ENCODE data around the gene MTRF1.

MTRF1 gene

DNA sequence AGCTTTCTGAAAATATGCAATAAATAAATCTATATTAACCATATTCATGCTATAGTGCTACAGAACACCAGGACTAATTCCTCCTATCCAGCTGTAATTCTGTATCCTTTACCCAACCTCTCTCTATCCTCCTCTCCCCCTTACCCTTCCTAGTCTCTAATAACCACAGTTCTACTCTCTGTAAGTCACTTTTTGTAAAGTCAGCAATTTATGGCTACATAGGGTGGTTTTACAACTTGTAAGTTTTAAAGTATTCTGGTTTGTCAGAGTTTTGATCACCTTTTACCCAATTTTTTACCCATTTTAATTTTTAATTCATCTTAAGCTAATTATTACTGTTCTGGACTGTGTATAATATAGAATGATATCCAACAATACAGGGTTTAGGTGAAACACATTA is 34.0 kb downstream of the MTRF1 start:
- TF ChIP-seq, protein P1, sequence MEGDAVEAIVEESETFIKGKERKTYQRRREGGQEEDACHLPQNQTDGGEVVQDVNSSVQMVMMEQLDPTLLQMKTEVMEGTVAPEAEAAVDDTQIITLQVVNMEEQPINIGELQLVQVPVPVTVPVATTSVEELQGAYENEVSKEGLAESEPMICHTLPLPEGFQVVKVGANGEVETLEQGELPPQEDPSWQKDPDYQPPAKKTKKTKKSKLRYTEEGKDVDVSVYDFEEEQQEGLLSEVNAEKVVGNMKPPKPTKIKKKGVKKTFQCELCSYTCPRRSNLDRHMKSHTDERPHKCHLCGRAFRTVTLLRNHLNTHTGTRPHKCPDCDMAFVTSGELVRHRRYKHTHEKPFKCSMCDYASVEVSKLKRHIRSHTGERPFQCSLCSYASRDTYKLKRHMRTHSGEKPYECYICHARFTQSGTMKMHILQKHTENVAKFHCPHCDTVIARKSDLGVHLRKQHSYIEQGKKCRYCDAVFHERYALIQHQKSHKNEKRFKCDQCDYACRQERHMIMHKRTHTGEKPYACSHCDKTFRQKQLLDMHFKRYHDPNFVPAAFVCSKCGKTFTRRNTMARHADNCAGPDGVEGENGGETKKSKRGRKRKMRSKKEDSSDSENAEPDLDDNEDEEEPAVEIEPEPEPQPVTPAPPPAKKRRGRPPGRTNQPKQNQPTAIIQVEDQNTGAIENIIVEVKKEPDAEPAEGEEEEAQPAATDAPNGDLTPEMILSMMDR (IDR thresholded peaks at IDR 0.05; ENCODE audit: low read depth, low read length, missing control alignments) = no peak
- DNase-seq (ENCODE audit: extremely low read depth, low read depth) = no peak
- no peak overlapping the region for H3K4me3 ChIP-seq (replicated peaks; ENCODE audit: low read depth, low read length)

DNA sequence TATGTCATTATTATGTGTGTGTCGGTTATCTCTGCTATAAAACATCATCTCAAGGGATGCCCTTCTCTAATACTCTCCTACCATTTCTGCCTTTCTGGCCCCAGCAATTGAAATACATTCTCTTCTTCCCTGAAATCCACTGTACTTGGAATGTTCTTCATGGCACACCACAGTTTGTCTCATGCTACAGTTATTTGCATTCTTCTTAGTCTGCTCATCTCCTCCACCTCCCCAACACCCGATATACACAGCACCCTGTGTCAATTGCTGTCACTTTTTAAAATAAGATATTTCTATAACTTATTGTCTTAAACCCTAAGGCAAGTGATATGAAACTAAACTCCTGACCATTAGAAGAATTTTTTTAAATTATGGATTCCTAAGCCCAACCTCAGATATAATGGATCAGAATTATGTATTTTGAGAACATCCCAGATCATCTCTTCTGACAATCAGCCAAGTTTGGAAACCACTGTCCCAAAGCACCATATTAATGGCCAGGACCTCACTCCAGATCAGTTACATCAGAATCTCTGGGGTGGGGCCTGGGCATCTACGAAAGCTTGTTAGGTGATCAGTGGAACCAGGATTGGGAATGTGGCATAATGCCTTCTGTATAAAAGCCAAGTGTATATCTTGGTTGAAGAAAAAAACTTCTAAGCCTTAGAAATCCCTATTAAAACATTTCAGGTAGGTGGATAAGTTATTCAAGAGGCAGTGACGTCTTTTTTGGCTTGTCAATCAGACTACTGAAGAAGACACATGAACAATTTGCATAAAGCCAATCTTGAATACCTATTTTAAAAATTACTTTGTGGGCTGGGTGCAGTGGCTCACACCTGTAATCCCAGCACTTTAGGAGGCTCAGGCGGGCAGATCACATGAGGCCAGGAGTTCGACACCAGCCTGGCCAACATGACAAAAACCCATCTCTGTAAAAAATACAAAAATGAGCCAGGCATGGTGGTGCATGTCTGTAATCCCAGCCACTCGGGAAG is 39.0 kb downstream of the MTRF1 start:
- no peak for DNase-seq (ENCODE audit: extremely low read depth, low read depth)
- TF ChIP-seq, protein P1 (IDR thresholded peaks at IDR 0.05; ENCODE audit: low read depth, low read length, missing control alignments) = no peak
- H3K4me3 ChIP-seq (replicated peaks; ENCODE audit: low read depth, low read length) = no peak overlapping the region

DNA sequence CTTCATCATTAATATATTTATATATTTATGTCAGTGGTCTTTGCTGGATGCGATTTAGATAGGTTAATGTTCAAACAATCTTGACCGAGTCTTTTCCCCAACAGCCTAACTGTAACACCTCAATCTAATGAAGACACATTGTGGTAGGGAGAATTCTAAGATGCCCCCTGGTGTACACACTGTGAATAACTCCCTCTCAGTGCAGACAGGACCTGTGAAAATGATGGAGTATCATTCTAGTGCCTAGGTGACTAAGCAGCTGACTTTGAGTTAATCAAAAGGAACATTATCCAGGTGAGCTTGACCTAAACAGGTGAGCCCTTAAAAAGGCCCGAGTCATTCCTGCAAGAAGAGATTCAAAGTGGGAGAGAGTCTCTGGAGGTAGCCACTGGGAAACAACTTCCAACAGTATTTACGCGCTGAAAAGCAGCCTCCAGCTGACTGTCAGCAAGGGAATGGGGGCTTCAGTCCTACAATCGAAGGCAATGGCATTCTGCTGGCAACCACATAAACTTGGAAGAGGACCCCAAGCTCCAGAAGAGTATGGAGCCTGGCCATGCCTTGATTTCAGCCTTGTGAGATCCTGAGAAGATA is 41.0 kb downstream of the MTRF1 start:
- TF ChIP-seq, protein P1 (IDR thresholded peaks at IDR 0.05; ENCODE audit: low read depth, low read length, missing control alignments) = peak; percentile 71
- DNase-seq (ENCODE audit: extremely low read depth, low read depth) = peak; percentile 42
- no peak overlapping the region for H3K4me3 ChIP-seq (replicated peaks; ENCODE audit: low read depth, low read length)

DNA sequence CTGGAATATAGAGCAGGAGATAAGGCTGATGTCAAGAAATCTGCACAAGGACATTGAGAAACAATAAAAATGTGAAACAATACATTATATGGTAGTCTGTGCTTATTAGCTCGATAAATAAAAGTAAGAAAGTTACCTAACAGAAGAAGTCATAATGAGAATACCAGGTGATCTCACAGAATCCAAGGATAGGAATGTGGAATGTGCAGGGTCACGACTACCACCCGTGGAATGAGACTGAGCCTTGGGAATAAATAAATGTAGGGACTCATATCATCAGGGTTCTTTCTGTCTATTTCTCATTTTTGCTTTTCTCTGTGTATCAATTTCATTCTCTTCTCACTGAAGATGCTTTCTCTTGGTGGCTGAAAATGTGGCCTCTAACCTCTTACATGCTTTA is 43.0 kb downstream of the MTRF1 start:
- no peak overlapping the region for H3K4me3 ChIP-seq (replicated peaks; ENCODE audit: low read depth, low read length)
- TF ChIP-seq, protein P1 (IDR thresholded peaks at IDR 0.05; ENCODE audit: low read depth, low read length, missing control alignments) = no peak
- no peak for DNase-seq (ENCODE audit: extremely low read depth, low read depth)

DNA sequence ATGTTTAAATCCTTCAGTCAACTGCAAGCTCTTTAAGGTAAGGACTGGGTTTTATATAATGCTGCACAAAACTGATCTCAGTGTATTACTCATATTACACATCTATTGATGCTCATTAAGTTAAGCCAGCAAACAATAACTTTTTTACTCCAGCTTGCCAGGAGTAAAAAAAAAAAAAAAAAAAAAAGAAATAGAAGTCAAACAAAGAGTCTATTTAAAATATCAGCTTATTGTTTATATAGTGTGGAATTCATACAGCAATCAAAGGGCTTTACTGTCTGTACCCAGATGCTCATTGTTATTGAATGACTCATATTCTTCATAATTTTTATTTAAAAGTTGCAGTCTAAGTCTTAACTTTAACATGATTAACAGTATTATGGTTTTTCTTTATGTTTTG is 47.2 kb downstream of the MTRF1 start:
- TF ChIP-seq, protein P1 (IDR thresholded peaks at IDR 0.05; ENCODE audit: low read depth, low read length, missing control alignments) = no peak
- no peak for DNase-seq (ENCODE audit: extremely low read depth, low read depth)
- H3K4me3 ChIP-seq (replicated peaks; ENCODE audit: low read depth, low read length) = no peak overlapping the region

DNA sequence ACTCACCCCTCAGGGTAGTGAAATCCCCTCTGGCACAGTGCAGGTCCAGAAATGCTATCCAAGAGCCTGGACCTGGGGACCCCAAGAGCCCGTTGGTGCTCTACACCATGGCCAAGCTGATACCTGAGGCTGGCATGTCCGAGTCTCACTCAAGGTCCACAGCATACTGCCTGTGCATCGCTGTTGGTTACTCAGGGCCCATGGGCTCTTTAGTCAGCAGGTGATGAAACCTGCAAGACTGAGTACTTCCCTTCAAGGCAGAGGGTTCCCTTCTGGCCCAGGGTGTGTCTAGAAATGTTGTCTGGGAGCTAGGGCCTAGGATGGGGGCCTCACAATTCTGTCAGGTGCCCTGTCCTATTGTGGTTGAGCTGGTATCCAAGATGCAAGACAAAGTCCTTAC is 49.5 kb downstream of the MTRF1 start:
- DNase-seq (ENCODE audit: extremely low read depth, low read depth) = no peak
- TF ChIP-seq, protein P1 (IDR thresholded peaks at IDR 0.05; ENCODE audit: low read depth, low read length, missing control alignments) = no peak
- H3K4me3 ChIP-seq (replicated peaks; ENCODE audit: low read depth, low read length) = no peak overlapping the region
